NOMO-1 treated with dmso at 0.1 percent for 144 hours (cell line): ENCODE measurements around the gene KCNE1.
"Not testable (repeated sequence)": the region's sequence is repeated elsewhere in the genome, so short reads cannot be mapped to it uniquely, and the experiment has no call there.

ENCODE experiments used
- DNase-seq: peaks from one replicate; lab custom pipeline; 2025; ENCODE audit not compliant: unreplicated experiment; lab: John Stamatoyannopoulos, UW

Gene KCNE1

GRCh38 chr21:34511787-34512455, at the start of gene KCNE1:
Gene KCNE1, minus strand, starts transcription at chr21:34512210. Its CDS starts 62,576 bp downstream, at chr21:34449634.
- DNase-seq = peak; percentile 31

- no peak for DNase-seq
Measured at GRCh38 chr21:34561806-34562205, 49.8 kb upstream of the KCNE1 start.

GRCh38 chr21:34560609-34561008, 48.6 kb upstream of the KCNE1 start:
- no peak for DNase-seq

GRCh38 chr21:34560021-34560420, 48.0 kb upstream of the KCNE1 start:
- no peak for DNase-seq

GRCh38 chr21:34559089-34559631, 47.1 kb upstream of the KCNE1 start:
- no peak for DNase-seq

- DNase-seq = no peak
Measured at GRCh38 chr21:34558166-34558565, 46.2 kb upstream of the KCNE1 start.

GRCh38 chr21:34557261-34557660, 45.3 kb upstream of the KCNE1 start:
- DNase-seq = no peak

- not testable (repeated sequence) for DNase-seq
Measured at GRCh38 chr21:34554670-34555069, 42.7 kb upstream of the KCNE1 start.

- DNase-seq = no peak
Measured at GRCh38 chr21:34554227-34554626, 42.2 kb upstream of the KCNE1 start.

GRCh38 chr21:34553151-34553952, 41.3 kb upstream of the KCNE1 start:
- DNase-seq = no peak

GRCh38 chr21:34552360-34553098, 40.5 kb upstream of the KCNE1 start:
- no peak for DNase-seq

- DNase-seq = no peak
Measured at GRCh38 chr21:34550182-34550799, 38.3 kb upstream of the KCNE1 start.

- no peak for DNase-seq
Measured at GRCh38 chr21:34548781-34549376, 36.9 kb upstream of the KCNE1 start.

GRCh38 chr21:34546542-34546941, 34.5 kb upstream of the KCNE1 start:
- no peak for DNase-seq

- peak; percentile 83 for DNase-seq
Measured at GRCh38 chr21:34545079-34545884, 33.3 kb upstream of the KCNE1 start.

- no peak for DNase-seq
Measured at GRCh38 chr21:34544032-34544496, 32.1 kb upstream of the KCNE1 start.

GRCh38 chr21:34543017-34543416, 31.0 kb upstream of the KCNE1 start:
- no peak for DNase-seq

- no peak for DNase-seq
Measured at GRCh38 chr21:34540206-34540605, 28.2 kb upstream of the KCNE1 start.

GRCh38 chr21:34537838-34538237, 25.8 kb upstream of the KCNE1 start:
- DNase-seq = no peak

- no peak for DNase-seq
Measured at GRCh38 chr21:34536820-34537219, 24.8 kb upstream of the KCNE1 start.
